HG03175 (cell line): Measurements from ENCODE around the gene NEB.

Experiments
- ATAC-seq: cut with Tn5 transposase; IDR thresholded peaks from one replicate; pipeline ENCODE4 v1.9.1; 2021; ENCODE audit warnings: mild to moderate bottlenecking, moderate library complexity; ENCODE audit not compliant: unreplicated experiment

Gene NEB

GRCh38 chr2:151733771-151734672 is at the start of gene NEB:
TSS of gene NEB (minus strand) at chr2:151734476. CDS start at chr2:151733156, 1,320 bp downstream.
- ATAC-seq: no peak

- no peak for ATAC-seq
These were observed 48.9 kb upstream of the NEB start for GRCh38 chr2:151783133-151783520.

- no peak for ATAC-seq
These were observed 48.3 kb upstream of the NEB start for GRCh38 chr2:151782378-151783132.

- no peak for ATAC-seq
These were observed 47.4 kb upstream of the NEB start for GRCh38 chr2:151781642-151782041.

- ATAC-seq: no peak
These were observed 46.7 kb upstream of the NEB start for GRCh38 chr2:151780938-151781337.

GRCh38 chr2:151777935-151778334 is 43.7 kb upstream of the NEB start:
- ATAC-seq: no peak

- no peak for ATAC-seq
These were observed 43.2 kb upstream of the NEB start for GRCh38 chr2:151777487-151777886.

GRCh38 chr2:151776367-151776766 is 42.1 kb upstream of the NEB start:
- no peak for ATAC-seq

GRCh38 chr2:151775057-151775740 is 40.9 kb upstream of the NEB start:
- peak; percentile 34 for ATAC-seq

GRCh38 chr2:151774506-151774905 is 40.2 kb upstream of the NEB start:
- no peak for ATAC-seq

- peak; percentile 94 for ATAC-seq
These were observed 37.5 kb upstream of the NEB start for GRCh38 chr2:151771599-151772358.

- no peak for ATAC-seq
These were observed 36.7 kb upstream of the NEB start for GRCh38 chr2:151770995-151771394.

- ATAC-seq: no peak
These were observed 35.3 kb upstream of the NEB start for GRCh38 chr2:151769606-151770005.

GRCh38 chr2:151767536-151767935 is 33.3 kb upstream of the NEB start:
- no peak for ATAC-seq

- peak; percentile 38 for ATAC-seq
These were observed 32.3 kb upstream of the NEB start for GRCh38 chr2:151766437-151767153.

- ATAC-seq: peak; percentile 46
These were observed 31.6 kb upstream of the NEB start for GRCh38 chr2:151765760-151766410.

GRCh38 chr2:151762694-151763093 is 28.4 kb upstream of the NEB start:
- no peak for ATAC-seq

GRCh38 chr2:151761687-151762086 is 27.4 kb upstream of the NEB start:
- ATAC-seq: no peak

- no peak for ATAC-seq
These were observed 26.9 kb upstream of the NEB start for GRCh38 chr2:151761193-151761592.
